PC-9 (cell line): ENCODE measurements around the gene PRAMEF9.

Experiments
- CTCF ChIP-seq: fragments of 200-600 bp; sonication (generic); conservative IDR thresholded peaks from 2 replicates; pipeline ENCODE4 v1.6.1; 2017; ENCODE audit warnings: mixed run types, antibody characterized with exemption, mild to moderate bottlenecking, moderate library complexity
- EZH2 ChIP-seq: fragments of 200-600 bp; sonication (generic); IDR thresholded peaks from 2 replicates; pipeline ENCODE4 v1.8.0; 2017; ENCODE audit warnings: antibody characterized with exemption, low read depth

DNA sequence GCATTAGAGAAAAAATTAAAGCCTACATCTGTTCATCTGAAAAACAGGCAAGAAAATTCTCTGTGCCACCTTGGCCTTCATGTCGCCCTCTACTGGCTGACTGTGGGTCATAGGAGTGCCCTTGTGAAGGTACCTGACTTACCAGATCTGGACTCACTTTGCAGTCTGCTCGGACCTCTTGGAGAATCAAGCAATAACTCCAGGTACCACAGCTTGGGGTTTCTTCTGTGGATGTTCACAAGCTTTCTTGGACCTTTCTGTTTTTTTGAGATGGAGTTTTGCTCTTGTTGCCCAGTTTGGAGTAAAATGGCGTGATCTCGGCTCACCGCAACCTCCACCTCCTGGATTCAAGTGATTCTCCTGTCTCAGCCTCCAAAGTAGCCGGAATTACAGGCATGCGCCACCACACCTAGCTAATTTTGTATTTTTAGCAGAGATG, 56.7 kb downstream of the PRAMEF9 start:
- TF ChIP-seq CTCF (peak; percentile 40; the same call in 1 of the 2 replicates), EZH2 (no peak)
